Gastroesophageal sphincter (tissue), 4 donors: ENCODE data around the gene LDLRAD4. TPM values are rescaled to one million over a fixed set of nuclear protein-coding genes. Genes with fewer than 3 reads are reported as not detected.

Source experiments
- ATAC-seq: fragments of 150-250 bp; one replicate; pipeline ENCODE4 v1.9.1; 2016; ENCODE audit warnings: mild to moderate bottlenecking, moderate library complexity
- H3K27ac ChIP-seq, 4 donors: fragments of 200-600 bp; sonication (generic) in 3 of 4; 1 replicate in 3 of 4; 2 replicates in 1 of 4; pipeline ENCODE4 v1.5.1; 2016 to 2019
- H3K27me3 ChIP-seq: fragments of 200-600 bp; sonication (generic); one replicate; pipeline ENCODE4 v1.5.1; 2019
- H3K36me3 ChIP-seq, 2 donors: fragments of 200-600 bp; sonication (generic); one replicate each; pipeline ENCODE4 v1.5.1; 2019; ENCODE audit warnings: control low read depth in 1 of 2
- H3K4me1 ChIP-seq, 3 donors: fragments of 200-600 bp; sonication (generic); 1 replicate in 2 of 3; 2 replicates in 1 of 3; pipeline ENCODE4 v1.5.1; 2016 to 2019; ENCODE audit warnings: control low read depth in 2 of 3
- H3K4me3 ChIP-seq, 2 donors: fragments of 200-600 bp; sonication (generic); one replicate each; pipeline ENCODE4 v1.5.1; 2019; ENCODE audit warnings: mild to moderate bottlenecking in 1 of 2, moderate library complexity in 1 of 2
- H3K9me3 ChIP-seq, 3 donors: fragments of 200-600 bp; sonication (generic); one replicate each; pipeline ENCODE4 v1.5.1; 2017 to 2019; ENCODE audit warnings: control low read depth in 2 of 3
- EP300 ChIP-seq: sonication (generic); formaldehyde crosslinking; IDR thresholded peaks from one replicate; pipeline ENCODE4 v1.6.1; 2017; ENCODE audit warnings: antibody characterized with exemption, mild to moderate bottlenecking
- POLR2A ChIP-seq, 2 donors: fragments of 450-650 bp; IDR thresholded peaks; one replicate each; pipeline ENCODE4 v1.6.1; 2017; ENCODE audit warnings: antibody characterized with exemption in 2 of 2, mild to moderate bottlenecking in 2 of 2, moderate library complexity in 1 of 2
- POLR2AphosphoS5 ChIP-seq: sonication (generic); formaldehyde crosslinking; IDR thresholded peaks from one replicate; pipeline ENCODE4 v1.6.1; 2017; ENCODE audit warnings: antibody characterized with exemption
- WGBS, 2 donors: methylation state at CpG; one replicate each; pipeline ENCODE4 v1.1.5; 2018; ENCODE audit warnings: low coverage in 1 of 2; 5-methylcytosine and 5-hydroxymethylcytosine counted together
- total RNA-seq, 4 donors: library from RNA; depleted of rRNA; stranded (reverse); fragments of >200 nt; gene quantifications; one replicate each; pipeline ENCODE4 v1.1.0, GENCODE V29; 2016
- TF ChIP-seq, protein P1 (sequence below), 4 experiments: fragments of 200-600 bp in 2 of 4; fragments of 450-650 bp in 2 of 4; sonication (generic) in 1 of 4; IDR thresholded peaks; one replicate each; pipeline ENCODE4 v1.5.1; 2017 to 2019; ENCODE audit warnings: antibody characterized with exemption in 4 of 4, mild to moderate bottlenecking in 2 of 4, moderate library complexity in 2 of 4

The LDLRAD4 gene
- total RNA-seq, 4 donors from 2014 or later = 28.1 to 85.9 (median 55.2) TPM

DNA sequence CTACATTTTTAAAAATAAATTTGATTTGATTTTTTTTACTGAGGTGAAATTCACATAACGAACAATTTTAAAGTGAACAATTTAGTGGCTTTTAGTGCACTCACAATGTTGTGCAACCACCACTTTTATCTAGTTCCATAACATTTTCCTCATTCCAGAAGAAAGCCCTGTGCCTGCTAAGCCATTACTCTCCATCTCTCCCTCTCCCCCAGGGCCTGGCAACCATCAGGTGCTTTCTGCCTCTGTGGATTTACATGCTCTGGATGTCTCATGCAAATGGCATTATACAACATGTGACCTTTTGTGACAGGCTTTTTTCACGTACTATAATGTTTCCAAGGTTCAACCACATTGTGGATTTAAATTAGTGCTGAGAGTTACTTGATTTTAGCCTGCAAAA, 19.9 kb upstream of the LDLRAD4 start:
- H3K4me3 ChIP-seq = no peak overlapping the region
- no peaks in the 10 kb centered on the region for H3K36me3 ChIP-seq
- peaks cover 0 to 32% (median 0%) of the 10 kb centered on the region in 3 donors for H3K9me3 ChIP-seq
- no peak overlapping the region for H3K27ac ChIP-seq
- WGBS, 2 donors = 83 to 92% methylated on average over 2 of the region's 2 CpGs
- H3K27me3 ChIP-seq = no peaks in the 10 kb centered on the region
- TF ChIP-seq POLR2A (IDR thresholded peaks at IDR 0.05) (no peak), EP300 (no peak), POLR2AphosphoS5 (no peak)
- TF ChIP-seq, protein P1, sequence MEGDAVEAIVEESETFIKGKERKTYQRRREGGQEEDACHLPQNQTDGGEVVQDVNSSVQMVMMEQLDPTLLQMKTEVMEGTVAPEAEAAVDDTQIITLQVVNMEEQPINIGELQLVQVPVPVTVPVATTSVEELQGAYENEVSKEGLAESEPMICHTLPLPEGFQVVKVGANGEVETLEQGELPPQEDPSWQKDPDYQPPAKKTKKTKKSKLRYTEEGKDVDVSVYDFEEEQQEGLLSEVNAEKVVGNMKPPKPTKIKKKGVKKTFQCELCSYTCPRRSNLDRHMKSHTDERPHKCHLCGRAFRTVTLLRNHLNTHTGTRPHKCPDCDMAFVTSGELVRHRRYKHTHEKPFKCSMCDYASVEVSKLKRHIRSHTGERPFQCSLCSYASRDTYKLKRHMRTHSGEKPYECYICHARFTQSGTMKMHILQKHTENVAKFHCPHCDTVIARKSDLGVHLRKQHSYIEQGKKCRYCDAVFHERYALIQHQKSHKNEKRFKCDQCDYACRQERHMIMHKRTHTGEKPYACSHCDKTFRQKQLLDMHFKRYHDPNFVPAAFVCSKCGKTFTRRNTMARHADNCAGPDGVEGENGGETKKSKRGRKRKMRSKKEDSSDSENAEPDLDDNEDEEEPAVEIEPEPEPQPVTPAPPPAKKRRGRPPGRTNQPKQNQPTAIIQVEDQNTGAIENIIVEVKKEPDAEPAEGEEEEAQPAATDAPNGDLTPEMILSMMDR (IDR thresholded peaks at IDR 0.05) = no peak
- ATAC-seq = no peak
- H3K4me1 ChIP-seq = no peaks in the 10 kb centered on the region

DNA sequence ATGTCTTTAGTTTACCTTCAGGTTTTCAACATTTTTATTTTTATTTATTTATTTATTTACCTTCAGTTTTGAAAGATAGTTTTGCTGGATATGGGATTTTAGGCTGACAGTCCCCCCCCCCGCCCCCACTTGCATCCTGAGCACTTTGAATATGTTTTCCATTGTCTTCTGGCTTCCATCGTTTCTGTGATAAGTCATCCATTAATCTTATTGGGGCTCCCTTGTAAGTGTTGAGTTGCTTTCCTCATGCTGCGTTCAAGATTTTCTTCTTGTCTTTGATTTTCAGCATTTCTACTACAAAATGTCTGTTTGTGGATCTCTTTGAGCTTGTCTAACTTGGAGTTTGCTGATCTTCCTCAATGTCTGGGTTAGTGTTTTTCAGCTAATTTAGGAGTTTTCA, 19.4 kb upstream of the LDLRAD4 start:
- H3K36me3 ChIP-seq = no peaks in the 10 kb centered on the region
- TF ChIP-seq EP300 (no peak), POLR2AphosphoS5 (no peak), POLR2A (IDR thresholded peaks at IDR 0.05) (no peak)
- TF ChIP-seq, protein P1 (IDR thresholded peaks at IDR 0.05) = no peak
- H3K27ac ChIP-seq = no peak overlapping the region
- peaks cover 0 to 30% (median 0%) of the 10 kb centered on the region in 3 donors for H3K9me3 ChIP-seq
- no peaks in the 10 kb centered on the region for H3K4me1 ChIP-seq
- H3K4me3 ChIP-seq = no peak overlapping the region
- WGBS, 2 donors = 68 to 73% methylated on average over 2 to 3 of the region's 3 CpGs
- H3K27me3 ChIP-seq = no peaks in the 10 kb centered on the region
- no peak for ATAC-seq

DNA sequence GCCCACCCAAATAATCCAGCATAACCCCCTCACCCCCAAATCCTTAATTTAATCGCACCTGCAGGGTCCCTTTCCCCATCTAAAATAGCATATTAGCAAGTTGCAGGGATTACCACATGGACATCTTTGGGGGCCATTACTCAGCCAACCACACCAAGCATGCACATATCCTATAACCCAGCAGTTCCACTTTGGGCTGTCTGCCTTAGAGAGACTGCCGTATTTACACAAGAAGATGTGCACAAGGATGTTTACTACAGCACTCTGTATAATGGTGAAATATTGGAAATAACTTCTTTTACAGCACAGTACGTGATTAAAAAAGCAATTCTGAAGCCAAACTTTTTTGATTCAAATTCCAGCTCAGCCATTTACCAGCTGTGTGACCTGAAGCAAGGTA, 17.3 kb upstream of the LDLRAD4 start:
- no peaks in the 10 kb centered on the region for H3K4me1 ChIP-seq
- no peaks in the 10 kb centered on the region for H3K27me3 ChIP-seq
- H3K4me3 ChIP-seq = no peak overlapping the region
- H3K9me3 ChIP-seq = peaks cover 0 to 24% (median 0%) of the 10 kb centered on the region in 3 donors
- ATAC-seq = no peak
- no peak overlapping the region for H3K27ac ChIP-seq
- no peaks in the 10 kb centered on the region for H3K36me3 ChIP-seq
- 72 to 91% methylated on average over 3 of the region's 3 CpGs for WGBS, 2 donors
- no peak for TF ChIP-seq POLR2A (IDR thresholded peaks at IDR 0.05)
- TF ChIP-seq EP300 = no peak
- TF ChIP-seq, protein P1 (IDR thresholded peaks at IDR 0.05) = no peak
- TF ChIP-seq POLR2AphosphoS5 = no peak

DNA sequence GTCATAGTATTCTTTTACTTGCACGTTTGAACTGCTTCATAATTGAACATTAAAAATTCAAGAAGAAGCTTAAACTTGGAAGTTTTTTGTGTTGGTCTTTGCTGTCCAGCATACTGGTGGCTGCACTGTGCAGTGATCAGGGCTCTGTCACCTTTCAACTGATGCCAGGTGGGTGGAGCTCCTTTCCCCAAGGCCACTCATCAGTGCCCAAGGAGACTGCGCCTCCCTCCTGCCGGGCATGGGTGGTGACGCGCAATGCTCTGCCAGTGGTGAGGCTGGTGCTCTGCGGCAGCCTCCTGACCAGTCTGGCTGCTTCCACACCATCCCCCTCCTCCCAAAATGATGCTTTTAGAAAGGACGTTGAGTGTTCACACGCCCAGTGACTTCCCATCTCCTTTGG, 16.0 kb upstream of the LDLRAD4 start:
- WGBS, 2 donors = 50 to 61% methylated on average over 2 to 7 of the region's 8 CpGs
- H3K4me1 ChIP-seq = no peaks in the 10 kb centered on the region
- peaks cover 0 to 24% (median 0%) of the 10 kb centered on the region in 3 donors for H3K9me3 ChIP-seq
- no peaks in the 10 kb centered on the region for H3K27me3 ChIP-seq
- no peak overlapping the region for H3K27ac ChIP-seq
- no peak overlapping the region for H3K4me3 ChIP-seq
- ATAC-seq = no peak
- no peaks in the 10 kb centered on the region for H3K36me3 ChIP-seq
- TF ChIP-seq EP300 = no peak
- TF ChIP-seq, protein P1 (IDR thresholded peaks at IDR 0.05) = no peak

DNA sequence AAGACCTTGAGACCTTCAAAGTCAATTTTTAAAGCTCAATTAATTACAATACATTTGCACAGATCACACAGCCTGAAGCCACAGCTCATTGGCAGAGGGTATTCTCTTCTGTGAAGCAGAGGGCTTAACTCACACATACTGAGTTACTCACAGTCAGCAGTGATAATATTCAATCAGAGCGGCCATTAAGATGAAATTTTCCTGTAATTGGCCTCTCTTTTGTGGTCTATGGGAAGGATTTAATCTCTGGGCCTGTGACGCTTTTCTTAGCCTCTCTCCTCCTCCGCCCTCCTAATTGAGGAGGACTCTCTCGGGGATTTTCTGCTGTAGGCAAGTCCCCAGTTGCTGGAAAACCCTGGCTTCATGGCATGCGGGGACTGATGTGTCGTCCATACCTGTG, 12.3 kb upstream of the LDLRAD4 start:
- Histone ChIP-seq H3K36me3 (no peaks in the 10 kb centered on the region), H3K27ac (no peak overlapping the region), H3K9me3 (peaks cover 0 to under 1% (median 0%) of the 10 kb centered on the region in 3 donors), H3K27me3 (no peaks in the 10 kb centered on the region), H3K4me3 (no peak overlapping the region), H3K4me1 (no peaks in the 10 kb centered on the region)
- no peak for TF ChIP-seq EP300
- TF ChIP-seq POLR2A (IDR thresholded peaks at IDR 0.05) = no peak
- no peak for TF ChIP-seq POLR2AphosphoS5
- TF ChIP-seq, protein P1 (IDR thresholded peaks at IDR 0.05) = no peak
- ATAC-seq = no peak
- WGBS, 2 donors = 90 to 100% methylated on average over 1 to 6 of the region's 6 CpGs
